Duodenal mucosa (tissue), 2 donors: ENCODE measurements around the gene BCAS1.

Source experiments
- H3K27ac ChIP-seq: one replicate; pipeline ENCODE4 v1.7.0; 2013; ENCODE audit warnings: low read depth, low read length
- H3K27me3 ChIP-seq, 2 donors: one replicate each; pipeline ENCODE4 v1.7.0; 2013; ENCODE audit warnings: low read length in 2 of 2, control low read depth in 1 of 2; ENCODE audit not compliant: insufficient read depth in 2 of 2, control insufficient read depth in 1 of 2
- H3K36me3 ChIP-seq, 2 donors: one replicate each; pipeline ENCODE4 v1.7.0; 2013; ENCODE audit warnings: low read length in 2 of 2, control low read depth in 1 of 2; ENCODE audit not compliant: insufficient read depth in 2 of 2, control insufficient read depth in 1 of 2
- H3K4me1 ChIP-seq, 2 donors: one replicate each; pipeline ENCODE4 v1.7.0; 2013; ENCODE audit warnings: low read length in 2 of 2, control low read depth in 1 of 2; ENCODE audit not compliant: insufficient read depth in 2 of 2, control insufficient read depth in 1 of 2
- H3K4me3 ChIP-seq, 2 donors: one replicate each; pipeline ENCODE4 v1.7.0; 2013; ENCODE audit warnings: low read length in 2 of 2, low read depth in 1 of 2
- H3K9ac ChIP-seq, 2 donors: one replicate each; pipeline ENCODE4 v1.7.0; 2013; ENCODE audit warnings: low read length in 2 of 2, low read depth in 1 of 2
- H3K9me3 ChIP-seq, 2 donors: one replicate each; pipeline ENCODE4 v1.7.0; 2013; ENCODE audit warnings: low read length in 2 of 2, control low read depth in 1 of 2; ENCODE audit not compliant: control insufficient read depth in 1 of 2

Gene BCAS1

DNA sequence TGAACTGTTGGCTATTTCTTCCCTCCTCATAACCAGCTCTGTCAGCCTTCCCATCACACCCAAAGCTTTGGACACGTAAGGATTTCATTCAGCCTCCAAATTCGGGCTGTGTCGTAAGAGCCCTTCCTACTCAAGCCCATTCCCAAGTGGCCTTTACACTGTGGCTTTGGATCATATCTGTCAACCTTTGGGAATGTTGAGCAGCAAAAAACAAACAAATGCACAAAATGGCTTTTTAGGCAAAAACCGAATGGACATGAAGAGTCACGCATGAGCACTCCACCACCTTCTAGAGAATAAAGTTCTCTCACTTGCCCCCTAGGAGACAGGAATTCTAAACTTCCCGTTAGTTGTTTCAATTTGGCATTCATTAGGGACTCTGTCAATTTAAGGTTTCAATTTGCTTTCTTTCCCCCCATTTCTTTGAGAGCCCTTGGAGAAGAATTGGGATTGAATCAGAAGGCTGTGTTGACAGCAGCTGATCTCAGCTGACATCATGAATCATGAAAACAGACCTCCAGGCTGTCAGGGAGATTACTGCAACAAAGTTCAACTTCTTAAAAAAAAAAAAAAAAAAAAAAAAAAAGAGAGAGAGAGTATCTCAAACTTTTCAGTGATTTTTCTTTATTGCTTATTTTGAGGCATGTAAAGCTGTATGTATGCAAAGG lies 110.3 kb downstream of the BCAS1 start:
- H3K9me3 ChIP-seq, result peaks cover 0 to 5% of the 10 kb centered on the region in 2 donors
- no peak overlapping the region for H3K27ac ChIP-seq
- H3K4me1 ChIP-seq, result peaks cover 0 to 4% of the 10 kb centered on the region in 2 donors
- H3K4me3 ChIP-seq, result no peak overlapping the region
- no peaks in the 10 kb centered on the region for H3K27me3 ChIP-seq
- H3K9ac ChIP-seq, result no peak overlapping the region
- no peaks in the 10 kb centered on the region for H3K36me3 ChIP-seq

- H3K4me1 ChIP-seq, result no peaks in the 10 kb centered on the region
- H3K27ac ChIP-seq, result no peak overlapping the region
- H3K27me3 ChIP-seq, result no peaks in the 10 kb centered on the region
- H3K36me3 ChIP-seq, result no peaks in the 10 kb centered on the region
- H3K9ac ChIP-seq, result no peak overlapping the region
- H3K4me3 ChIP-seq, result no peak overlapping the region
- peaks cover 0 to 5% of the 10 kb centered on the region in 2 donors for H3K9me3 ChIP-seq
These were observed 112.1 kb downstream of the BCAS1 start for GRCh38 chr20:53958260-53958659.

- Histone ChIP-seq H3K9me3 (peaks cover 0 to 5% of the 10 kb centered on the region in 2 donors), H3K4me3 (no peak overlapping the region), H3K36me3 (no peaks in the 10 kb centered on the region), H3K4me1 (no peaks in the 10 kb centered on the region), H3K27me3 (no peaks in the 10 kb centered on the region), H3K27ac (no peak overlapping the region), H3K9ac (no peak overlapping the region)
These were observed 112.8 kb downstream of the BCAS1 start for GRCh38 chr20:53957451-53958172.

DNA sequence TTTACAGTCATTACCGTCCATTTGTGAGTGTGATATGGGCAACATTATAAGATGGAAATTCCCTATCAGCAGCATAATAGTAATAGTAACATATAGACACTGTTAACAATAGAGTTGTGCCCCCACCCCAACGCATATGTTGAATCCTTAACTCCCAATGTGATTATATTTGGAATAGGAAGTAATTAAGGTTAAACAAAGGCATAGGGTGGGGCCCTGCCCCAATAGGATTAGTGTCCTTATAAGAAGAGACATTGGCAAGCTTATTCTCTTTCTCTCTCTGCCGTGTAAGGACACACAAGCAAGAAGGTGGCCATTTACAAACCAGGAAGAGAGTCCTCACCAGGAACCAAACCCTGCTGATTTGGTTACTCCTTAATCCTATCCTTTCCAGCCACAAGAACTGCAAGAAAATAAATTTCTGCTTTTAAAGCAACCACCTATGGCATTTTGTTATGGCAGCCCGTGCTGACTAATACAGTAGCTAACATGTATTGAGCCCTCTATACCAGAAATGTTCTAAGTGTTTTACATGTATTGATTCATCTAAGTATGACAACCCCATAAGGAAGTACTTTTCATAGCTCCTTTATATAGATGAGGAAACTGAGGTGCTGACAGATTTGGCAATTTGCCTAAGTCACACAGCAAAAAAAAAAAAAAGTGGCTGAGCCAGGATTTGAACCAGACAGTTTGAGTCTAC lies 114.2 kb downstream of the BCAS1 start:
- Histone ChIP-seq H3K27ac (no peak overlapping the region), H3K9me3 (peaks cover 0 to 5% of the 10 kb centered on the region in 2 donors), H3K9ac (no peak overlapping the region), H3K27me3 (no peaks in the 10 kb centered on the region), H3K36me3 (no peaks in the 10 kb centered on the region), H3K4me1 (no peaks in the 10 kb centered on the region), H3K4me3 (no peak overlapping the region)

GRCh38 chr20:53954723-53955658 lies 115.4 kb downstream of the BCAS1 start:
- Histone ChIP-seq H3K4me1 (peaks cover 0 to 2% of the 10 kb centered on the region in 2 donors), H3K27me3 (no peaks in the 10 kb centered on the region), H3K36me3 (no peaks in the 10 kb centered on the region), H3K27ac (no peak overlapping the region), H3K4me3 (no peak overlapping the region), H3K9ac (no peak overlapping the region), H3K9me3 (peaks cover 0 to 5% of the 10 kb centered on the region in 2 donors)

- Histone ChIP-seq H3K4me1 (peaks cover 8 to 13% of the 10 kb centered on the region in 2 donors), H3K27ac (no peak overlapping the region), H3K36me3 (no peaks in the 10 kb centered on the region), H3K9ac (no peak overlapping the region), H3K27me3 (no peaks in the 10 kb centered on the region), H3K4me3 (no peak overlapping the region), H3K9me3 (peaks cover 0 to 5% of the 10 kb centered on the region in 2 donors)
These were observed 117.8 kb downstream of the BCAS1 start for GRCh38 chr20:53952528-53953096.

GRCh38 chr20:53950578-53950977 lies 119.8 kb downstream of the BCAS1 start:
- H3K36me3 ChIP-seq, result no peaks in the 10 kb centered on the region
- H3K9me3 ChIP-seq, result no peaks in the 10 kb centered on the region
- no peak overlapping the region for H3K9ac ChIP-seq
- H3K27ac ChIP-seq, result no peak overlapping the region
- no peak overlapping the region for H3K4me3 ChIP-seq
- H3K4me1 ChIP-seq, result peaks cover 8 to 13% of the 10 kb centered on the region in 2 donors
- no peaks in the 10 kb centered on the region for H3K27me3 ChIP-seq

GRCh38 chr20:53950031-53950430 lies 120.4 kb downstream of the BCAS1 start:
- H3K4me1 ChIP-seq, result peaks cover 8 to 13% of the 10 kb centered on the region in 2 donors
- no peaks in the 10 kb centered on the region for H3K9me3 ChIP-seq
- no peaks in the 10 kb centered on the region for H3K36me3 ChIP-seq
- H3K27me3 ChIP-seq, result no peaks in the 10 kb centered on the region
- H3K27ac ChIP-seq, result no peak overlapping the region
- no peak overlapping the region for H3K9ac ChIP-seq
- no peak overlapping the region for H3K4me3 ChIP-seq

- no peak overlapping the region for H3K4me3 ChIP-seq
- peaks cover 8 to 13% of the 10 kb centered on the region in 2 donors for H3K4me1 ChIP-seq
- H3K27ac ChIP-seq, result no peak overlapping the region
- no peaks in the 10 kb centered on the region for H3K36me3 ChIP-seq
- no peaks in the 10 kb centered on the region for H3K9me3 ChIP-seq
- no peaks in the 10 kb centered on the region for H3K27me3 ChIP-seq
- H3K9ac ChIP-seq, result no peak overlapping the region
These were observed 121.0 kb downstream of the BCAS1 start for GRCh38 chr20:53949319-53949839.
